ENCODE data around the gene TTLL11. TPM values are rescaled to one million over a fixed set of nuclear protein-coding genes. Genes with fewer than 3 reads are reported as not detected.

Gene TTLL11
- total RNA-seq, 4 donors from 2014 or later = 15.1 to 42.6 (median 29.1) TPM

GRCh38 chr9:121815546-121816448, 277.3 kb downstream of the TTLL11 start:
- Histone ChIP-seq H3K27ac (no peak overlapping the region), H3K36me3 (peaks cover 0 to 2% of the 10 kb centered on the region in 2 donors), H3K4me1 (no peaks in the 10 kb centered on the region), H3K4me3 (no peak overlapping the region), H3K9me3 (no peaks in the 10 kb centered on the region), H3K27me3 (no peaks in the 10 kb centered on the region)
- 75 to 80% methylated on average over 17 to 24 of the region's 31 CpGs for WGBS, 2 donors (ENCODE audit: low coverage in 1 of 2)
- TF ChIP-seq CTCF (IDR thresholded peaks at IDR 0.05) = no peak
- TF ChIP-seq POLR2A (IDR thresholded peaks at IDR 0.05) = no peak
- no peak for TF ChIP-seq EP300 (IDR thresholded peaks at IDR 0.05)
- no peak for TF ChIP-seq POLR2AphosphoS5 (IDR thresholded peaks at IDR 0.05)
- no peak for ATAC-seq

- WGBS, 2 donors (ENCODE audit: low coverage in 1 of 2) = 79% methylated on average over 3 of the region's 6 CpGs; no CpG with 5 or more reads in 1 of the 2 donors
- ATAC-seq = no peak
Measured at GRCh38 chr9:121815084-121815483, 278.0 kb downstream of the TTLL11 start.

GRCh38 chr9:121814594-121814993, 278.5 kb downstream of the TTLL11 start:
- TF ChIP-seq CTCF (IDR thresholded peaks at IDR 0.05) = no peak
- TF ChIP-seq EP300 (IDR thresholded peaks at IDR 0.05) = no peak
- TF ChIP-seq POLR2A (IDR thresholded peaks at IDR 0.05) = no peak
- no peak for TF ChIP-seq POLR2AphosphoS5 (IDR thresholded peaks at IDR 0.05)
- ATAC-seq = no peak
- no peaks in the 10 kb centered on the region for H3K9me3 ChIP-seq
- no peak overlapping the region for H3K4me3 ChIP-seq
- H3K27me3 ChIP-seq = no peaks in the 10 kb centered on the region
- 83% methylated on average over 1 of the region's 11 CpGs; no CpG with 5 or more reads in 1 of the 2 donors for WGBS, 2 donors (ENCODE audit: low coverage in 1 of 2)
- no peaks in the 10 kb centered on the region for H3K36me3 ChIP-seq
- no peak overlapping the region for H3K27ac ChIP-seq
- H3K4me1 ChIP-seq = no peaks in the 10 kb centered on the region

More at GRCh38 chr9:121815084-121815483, 278.0 kb downstream of the TTLL11 start:
- Histone ChIP-seq H3K27me3 (no peaks in the 10 kb centered on the region), H3K4me3 (no peak overlapping the region), H3K36me3 (no peaks in the 10 kb centered on the region), H3K4me1 (no peaks in the 10 kb centered on the region), H3K9me3 (no peaks in the 10 kb centered on the region), H3K27ac (no peak overlapping the region)
- TF ChIP-seq POLR2AphosphoS5 (IDR thresholded peaks at IDR 0.05) (no peak), EP300 (IDR thresholded peaks at IDR 0.05) (no peak), POLR2A (IDR thresholded peaks at IDR 0.05) (no peak)

GRCh38 chr9:121813519-121814210, 279.4 kb downstream of the TTLL11 start:
- H3K36me3 ChIP-seq = no peaks in the 10 kb centered on the region
- no peak for ATAC-seq
- no peak overlapping the region for H3K4me3 ChIP-seq
- 79 to 82% methylated on average over 4 to 10 of the region's 13 CpGs for WGBS, 2 donors (ENCODE audit: low coverage in 1 of 2)
- H3K27ac ChIP-seq = no peak overlapping the region
- TF ChIP-seq POLR2AphosphoS5 (IDR thresholded peaks at IDR 0.05) (no peak), POLR2A (IDR thresholded peaks at IDR 0.05) (no peak), EP300 (IDR thresholded peaks at IDR 0.05) (no peak), CTCF (IDR thresholded peaks at IDR 0.05) (no peak)
- H3K9me3 ChIP-seq = no peaks in the 10 kb centered on the region
- H3K27me3 ChIP-seq = no peaks in the 10 kb centered on the region
- no peaks in the 10 kb centered on the region for H3K4me1 ChIP-seq

- TF ChIP-seq POLR2AphosphoS5 (IDR thresholded peaks at IDR 0.05) = no peak
- no peak for TF ChIP-seq CTCF (IDR thresholded peaks at IDR 0.05)
- TF ChIP-seq POLR2A (IDR thresholded peaks at IDR 0.05) = no peak
- no peak for TF ChIP-seq EP300 (IDR thresholded peaks at IDR 0.05)
- Histone ChIP-seq H3K4me1 (no peaks in the 10 kb centered on the region), H3K9me3 (no peaks in the 10 kb centered on the region), H3K4me3 (no peak overlapping the region), H3K27me3 (no peaks in the 10 kb centered on the region), H3K36me3 (no peaks in the 10 kb centered on the region), H3K27ac (no peak overlapping the region)
- ATAC-seq = no peak
- WGBS, 2 donors (ENCODE audit: low coverage in 1 of 2) = 66 to 85% methylated on average over 2 of the region's 12 CpGs
Measured at GRCh38 chr9:121812159-121812735, 280.9 kb downstream of the TTLL11 start.

Data from gastroesophageal sphincter (tissue), 4 donors.